ENCODE results near the gene PHF2.

PHF2 gene

DNA sequence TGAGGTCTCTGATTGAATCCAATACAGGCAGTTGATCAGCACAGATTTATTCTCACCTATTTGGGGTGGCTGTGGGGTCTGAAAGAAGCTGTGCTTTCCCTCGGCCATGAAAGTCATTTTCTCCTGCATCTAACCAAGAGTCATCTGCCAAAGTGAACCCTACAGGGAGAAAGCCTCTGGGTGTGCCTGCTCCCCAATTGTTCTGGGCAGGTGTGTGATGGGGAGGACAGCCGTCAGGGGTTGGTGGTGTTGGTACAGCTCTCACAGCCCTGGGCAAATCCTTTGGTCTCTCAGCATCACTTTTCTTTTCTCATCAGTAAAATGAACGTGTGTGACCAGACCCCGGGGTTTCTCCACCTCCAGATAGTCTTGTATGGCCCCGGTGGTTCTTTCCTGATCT is 2.5 kb downstream of the PHF2 start:
- DNase-seq (ENCODE audit: extremely low read depth, insufficient read length), result no peak
- no peak for TF ChIP-seq CTCF (IDR thresholded peaks at IDR 0.05; ENCODE audit: insufficient read depth, low read length, poor library complexity, severe bottlenecking)
- H3K4me3 ChIP-seq (replicated peaks; ENCODE audit: low read depth, low read length), result no peak overlapping the region
- no peaks in the 10 kb centered on the region for H3K27me3 ChIP-seq (replicated peaks; ENCODE audit: control insufficient read depth, insufficient read depth, low read length)
- no peaks in the 10 kb centered on the region for H3K36me3 ChIP-seq (ENCODE audit: control insufficient read depth, insufficient read depth, low read length)

- no peak for TF ChIP-seq CTCF (IDR thresholded peaks at IDR 0.05; ENCODE audit: insufficient read depth, low read length, poor library complexity, severe bottlenecking)
- no peaks in the 10 kb centered on the region for H3K36me3 ChIP-seq (ENCODE audit: control insufficient read depth, insufficient read depth, low read length)
- DNase-seq (ENCODE audit: extremely low read depth, insufficient read length), result no peak
These were observed 3.5 kb downstream of the PHF2 start for GRCh38 chr9:93579711-93580516.

GRCh38 chr9:93580654-93581380 is 4.4 kb downstream of the PHF2 start:
- H3K36me3 ChIP-seq (ENCODE audit: control insufficient read depth, insufficient read depth, low read length), result no peaks in the 10 kb centered on the region
- no peaks in the 10 kb centered on the region for H3K27me3 ChIP-seq (replicated peaks; ENCODE audit: control insufficient read depth, insufficient read depth, low read length)
- DNase-seq (ENCODE audit: extremely low read depth, insufficient read length), result no peak
- no peak for TF ChIP-seq CTCF (IDR thresholded peaks at IDR 0.05; ENCODE audit: insufficient read depth, low read length, poor library complexity, severe bottlenecking)
- H3K4me3 ChIP-seq (replicated peaks; ENCODE audit: low read depth, low read length), result no peak overlapping the region

More at GRCh38 chr9:93579711-93580516, 3.5 kb downstream of the PHF2 start:
- H3K4me3 ChIP-seq (replicated peaks; ENCODE audit: low read depth, low read length), result no peak overlapping the region
- no peaks in the 10 kb centered on the region for H3K27me3 ChIP-seq (replicated peaks; ENCODE audit: control insufficient read depth, insufficient read depth, low read length)

DNA sequence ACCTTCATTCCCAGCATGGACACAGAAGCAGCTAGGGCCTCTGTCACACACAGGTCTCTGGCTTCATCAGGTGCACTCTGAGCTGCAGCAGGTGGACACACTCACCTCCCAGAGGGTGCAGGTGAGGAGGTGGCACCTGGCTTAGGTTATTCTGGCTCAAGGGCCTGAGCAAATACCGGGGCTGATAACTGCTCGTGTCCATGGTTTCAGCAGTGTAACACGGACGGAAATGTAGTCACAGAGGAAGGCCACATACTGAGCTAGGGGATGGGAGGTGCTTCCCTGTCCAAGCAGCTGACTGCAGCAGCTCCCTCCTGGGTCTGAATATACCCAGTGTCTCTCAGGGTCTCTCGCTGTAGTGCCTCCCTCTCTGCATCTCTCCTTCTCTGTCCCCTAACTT is 5.7 kb downstream of the PHF2 start:
- Histone ChIP-seq H3K27me3 (replicated peaks; ENCODE audit: control insufficient read depth, insufficient read depth, low read length) (no peaks in the 10 kb centered on the region), H3K36me3 (ENCODE audit: control insufficient read depth, insufficient read depth, low read length) (no peaks in the 10 kb centered on the region), H3K4me3 (replicated peaks; ENCODE audit: low read depth, low read length) (no peak overlapping the region)
- no peak for TF ChIP-seq CTCF (IDR thresholded peaks at IDR 0.05; ENCODE audit: insufficient read depth, low read length, poor library complexity, severe bottlenecking)
- DNase-seq (ENCODE audit: extremely low read depth, insufficient read length), result no peak

DNA sequence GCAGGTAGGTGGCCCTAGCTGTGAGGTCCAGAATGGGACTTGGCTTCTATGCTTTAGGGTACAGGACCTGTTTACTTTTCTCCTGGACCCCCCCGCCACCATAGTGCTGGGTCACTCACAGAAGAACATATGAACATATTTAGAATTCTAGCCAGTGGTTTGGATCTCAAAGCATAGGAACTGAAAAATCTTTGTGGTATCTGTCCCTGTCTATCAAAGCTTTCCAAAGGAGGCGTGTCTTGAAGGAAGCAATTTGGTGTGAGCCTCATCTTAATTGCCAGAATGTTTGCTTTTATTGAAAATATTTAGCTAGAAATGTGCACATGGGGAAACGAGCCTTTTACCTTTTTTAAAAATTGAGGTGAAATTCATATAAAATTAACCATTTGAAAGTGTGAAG is 6.2 kb downstream of the PHF2 start:
- Histone ChIP-seq H3K4me3 (replicated peaks; ENCODE audit: low read depth, low read length) (no peak overlapping the region), H3K36me3 (ENCODE audit: control insufficient read depth, insufficient read depth, low read length) (no peaks in the 10 kb centered on the region), H3K27me3 (replicated peaks; ENCODE audit: control insufficient read depth, insufficient read depth, low read length) (no peaks in the 10 kb centered on the region)
- TF ChIP-seq CTCF (IDR thresholded peaks at IDR 0.05; ENCODE audit: insufficient read depth, low read length, poor library complexity, severe bottlenecking), result no peak
- DNase-seq (ENCODE audit: extremely low read depth, insufficient read length), result no peak
